GM19463 (cell line): Measurements from ENCODE around the gene ATOX1.
"Not testable (repeated sequence)": the region's sequence is repeated elsewhere in the genome, so short reads cannot be mapped to it uniquely, and the experiment has no call there.

Source experiments
- ATAC-seq: cut with Tn5 transposase; IDR thresholded peaks from one replicate; pipeline ENCODE4 v1.9.1; 2021; ENCODE audit warnings: mild to moderate bottlenecking, moderate library complexity; ENCODE audit not compliant: unreplicated experiment

The ATOX1 gene

DNA sequence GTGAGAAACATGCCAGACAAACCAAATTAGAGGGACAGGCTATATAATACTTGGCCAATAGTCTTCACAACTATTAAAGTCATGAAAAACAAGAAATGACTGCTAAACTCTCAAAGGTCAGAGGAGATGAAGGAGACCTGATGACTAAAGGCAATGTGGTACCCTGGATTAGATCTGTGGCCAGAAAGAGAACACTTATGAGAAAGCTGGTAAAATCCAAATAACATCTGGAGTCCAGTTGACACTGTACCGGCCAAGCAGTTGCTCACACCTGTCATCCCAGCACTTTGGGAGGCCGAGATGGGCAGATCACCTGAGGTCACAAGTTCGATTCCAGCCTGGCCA, 24.4 kb downstream of the ATOX1 start:
- ATAC-seq: no peak

DNA sequence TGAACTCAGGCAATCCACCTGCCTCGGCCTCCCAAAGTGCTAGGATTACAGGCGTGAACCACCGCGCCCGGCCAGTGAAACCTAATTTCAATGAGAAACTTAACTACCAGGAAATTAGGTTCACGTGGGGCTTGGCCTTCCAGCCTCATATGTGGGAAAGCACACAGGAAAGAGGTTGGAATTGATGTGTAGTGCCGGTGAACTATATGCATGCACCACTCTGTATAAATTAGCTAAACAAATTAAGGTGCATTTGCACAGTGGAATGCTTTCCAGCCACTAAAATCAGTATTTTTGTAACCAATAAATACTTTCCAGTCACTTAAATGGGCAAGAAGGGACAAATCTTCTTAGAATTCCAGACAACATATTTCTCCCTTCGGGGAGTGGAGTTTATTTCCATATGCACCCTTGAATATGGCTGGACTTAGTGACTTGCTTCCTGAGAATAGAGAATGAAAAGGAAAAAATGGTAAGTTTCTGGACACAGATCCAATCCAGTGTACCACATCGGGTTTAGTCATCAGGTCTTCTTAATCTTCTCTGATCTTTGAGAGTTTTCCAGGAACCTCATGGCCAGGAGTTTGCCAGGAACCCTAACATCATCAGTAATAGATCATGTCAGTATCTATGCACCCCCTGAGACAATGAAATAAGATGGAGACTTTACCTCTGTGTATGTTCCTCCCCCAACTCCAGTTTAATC, 24.9 kb downstream of the ATOX1 start:
- no peak for ATAC-seq

DNA sequence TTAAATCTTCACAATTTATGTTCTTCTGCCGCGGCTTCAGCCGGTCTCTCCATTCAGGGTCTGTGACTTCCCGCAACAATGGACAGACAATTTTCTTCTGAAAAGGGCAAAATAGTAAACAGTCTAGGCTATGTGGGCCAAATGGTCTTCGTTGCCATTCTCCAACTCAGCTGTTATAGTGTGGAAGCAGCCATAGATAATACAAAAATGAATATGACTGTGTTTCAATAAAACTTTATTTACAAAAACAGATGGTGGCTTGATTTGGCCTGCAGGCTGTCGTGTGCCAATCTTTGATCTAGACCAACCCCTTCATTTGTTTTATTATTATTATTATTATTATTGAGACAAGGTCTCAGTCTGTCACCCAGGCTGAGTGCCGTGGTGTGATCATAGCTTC, 28.1 kb downstream of the ATOX1 start:
- no peak for ATAC-seq

DNA sequence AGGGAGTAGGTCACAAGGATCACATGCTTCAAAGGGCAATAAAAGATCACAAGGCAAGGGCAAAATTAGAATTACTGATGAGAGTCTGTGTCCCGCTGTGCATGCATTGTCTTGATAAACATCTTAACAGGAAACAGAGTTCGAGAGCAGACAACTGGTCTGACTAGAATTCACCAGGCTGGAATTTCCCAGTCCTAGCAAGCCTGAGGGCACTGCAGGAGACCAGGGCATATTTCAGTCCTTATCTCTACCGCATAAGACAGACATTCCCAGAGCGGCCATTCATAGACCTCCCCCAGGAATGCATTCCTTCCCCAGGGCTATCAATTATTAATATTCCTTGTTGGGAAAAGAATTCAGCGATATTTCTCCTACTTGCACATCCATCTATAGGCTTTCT, 28.8 kb downstream of the ATOX1 start:
- not testable (repeated sequence) for ATAC-seq

DNA sequence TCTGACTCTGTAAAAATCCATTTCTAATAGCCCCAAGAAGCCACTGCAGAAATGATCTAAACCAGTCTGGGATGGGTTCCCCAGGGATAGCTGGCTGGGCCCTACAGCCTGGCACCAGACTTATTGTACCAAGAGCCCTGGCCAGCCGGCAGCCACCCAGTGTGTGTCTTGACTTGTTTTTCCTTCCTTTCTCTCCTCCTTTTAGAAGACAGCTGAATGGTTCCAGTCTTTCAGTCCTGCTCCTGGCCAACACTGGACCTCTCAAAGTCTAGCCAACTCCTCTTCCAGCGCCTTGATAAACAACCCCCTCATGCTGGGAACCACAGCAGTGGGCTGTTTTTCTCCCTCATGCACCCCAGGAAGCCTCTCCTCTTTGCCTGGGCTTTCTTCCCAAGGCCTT, 34.1 kb downstream of the ATOX1 start:
- no peak for ATAC-seq

DNA sequence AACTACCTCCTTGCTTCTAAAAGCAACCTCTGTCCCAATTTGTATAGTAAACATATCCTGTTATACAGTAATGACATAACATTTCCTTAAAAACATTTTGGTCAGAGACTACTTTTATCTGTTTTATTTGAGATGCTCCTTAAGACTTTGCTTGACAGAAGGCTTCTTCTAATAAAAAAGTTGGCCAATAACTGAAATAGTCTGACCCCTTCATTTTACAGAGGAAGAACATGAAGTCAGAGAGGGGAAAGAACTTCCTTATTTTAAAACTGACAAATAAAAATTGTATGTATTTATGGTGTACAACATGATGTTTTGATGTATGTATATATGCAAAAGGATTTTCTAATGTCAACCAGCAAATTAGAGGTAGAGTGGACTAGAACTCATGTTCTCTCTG, 35.9 kb downstream of the ATOX1 start:
- no peak for ATAC-seq

DNA sequence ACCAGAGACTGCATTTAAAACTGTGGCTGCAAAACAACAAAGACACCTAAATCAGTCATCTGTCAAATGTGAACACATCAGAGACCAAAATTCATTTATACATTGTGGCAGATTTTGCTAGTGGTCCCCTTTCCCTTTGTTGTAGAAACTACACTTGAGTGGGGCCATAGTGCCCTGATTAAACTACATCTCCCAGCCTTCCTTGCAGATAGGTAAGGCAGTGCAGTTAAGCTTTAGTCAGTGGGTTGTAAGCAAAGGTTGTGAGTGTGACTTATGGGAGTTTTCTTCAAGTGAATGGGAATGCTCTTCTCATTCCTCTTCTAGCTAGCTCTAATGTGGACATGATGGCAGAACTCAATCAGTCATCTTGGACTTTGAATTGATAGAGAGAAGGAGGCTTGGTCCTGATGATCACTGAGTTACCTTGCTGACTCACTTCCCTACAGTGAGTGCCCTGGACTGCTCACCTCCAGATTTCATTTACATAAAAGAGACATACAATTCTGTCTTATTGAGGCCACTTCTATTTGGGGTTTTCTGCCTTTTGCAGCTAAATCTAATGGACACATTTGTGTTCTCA, 36.5 kb downstream of the ATOX1 start:
- no peak for ATAC-seq

DNA sequence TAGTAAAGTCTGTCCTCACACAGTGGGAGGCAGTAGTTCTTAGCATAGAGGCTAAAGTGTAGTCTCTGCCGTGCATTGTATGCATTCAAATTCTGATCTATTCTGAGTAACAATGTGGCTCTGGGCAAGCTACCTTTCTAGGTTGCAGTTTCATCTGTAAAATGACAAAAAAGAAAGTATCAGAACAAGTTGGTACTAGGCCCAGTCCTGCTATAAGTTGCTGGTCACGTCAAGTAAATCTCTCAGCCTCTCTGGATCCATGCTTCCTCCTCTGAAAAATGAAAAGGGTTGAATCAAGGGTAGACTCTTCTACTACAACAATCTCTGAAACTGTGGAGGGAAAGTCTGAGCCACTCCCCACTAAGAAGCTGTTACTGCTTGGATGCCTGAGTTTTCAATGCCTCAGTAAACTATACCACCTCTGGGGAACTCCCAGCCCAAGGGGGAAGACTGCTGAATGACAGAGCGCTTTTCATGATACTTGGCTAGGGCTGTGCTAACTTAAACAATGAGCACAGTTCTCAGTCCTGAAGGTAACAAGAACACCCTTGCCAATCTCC, 37.3 kb downstream of the ATOX1 start:
- peak; percentile 84 for ATAC-seq

DNA sequence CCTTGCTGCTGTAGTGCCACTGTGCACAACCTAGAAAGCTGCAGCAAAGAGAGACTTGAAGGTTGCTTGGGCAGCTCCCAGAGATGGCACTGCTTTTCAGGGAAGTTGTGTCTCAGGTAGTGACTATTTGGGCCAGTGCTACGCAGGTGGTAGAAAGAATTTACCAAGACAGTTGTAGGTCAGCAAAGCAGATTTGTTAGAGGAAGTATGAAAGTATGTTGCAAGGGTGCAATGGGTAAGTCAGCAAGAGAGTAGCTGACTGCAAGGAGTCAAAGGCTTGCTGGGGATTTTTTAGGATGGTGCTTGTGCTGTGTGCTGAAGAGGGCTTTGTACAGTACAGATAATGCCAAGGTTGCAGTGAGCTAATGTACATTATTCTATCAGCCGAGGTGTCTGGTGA, 38.2 kb downstream of the ATOX1 start:
- ATAC-seq: no peak

DNA sequence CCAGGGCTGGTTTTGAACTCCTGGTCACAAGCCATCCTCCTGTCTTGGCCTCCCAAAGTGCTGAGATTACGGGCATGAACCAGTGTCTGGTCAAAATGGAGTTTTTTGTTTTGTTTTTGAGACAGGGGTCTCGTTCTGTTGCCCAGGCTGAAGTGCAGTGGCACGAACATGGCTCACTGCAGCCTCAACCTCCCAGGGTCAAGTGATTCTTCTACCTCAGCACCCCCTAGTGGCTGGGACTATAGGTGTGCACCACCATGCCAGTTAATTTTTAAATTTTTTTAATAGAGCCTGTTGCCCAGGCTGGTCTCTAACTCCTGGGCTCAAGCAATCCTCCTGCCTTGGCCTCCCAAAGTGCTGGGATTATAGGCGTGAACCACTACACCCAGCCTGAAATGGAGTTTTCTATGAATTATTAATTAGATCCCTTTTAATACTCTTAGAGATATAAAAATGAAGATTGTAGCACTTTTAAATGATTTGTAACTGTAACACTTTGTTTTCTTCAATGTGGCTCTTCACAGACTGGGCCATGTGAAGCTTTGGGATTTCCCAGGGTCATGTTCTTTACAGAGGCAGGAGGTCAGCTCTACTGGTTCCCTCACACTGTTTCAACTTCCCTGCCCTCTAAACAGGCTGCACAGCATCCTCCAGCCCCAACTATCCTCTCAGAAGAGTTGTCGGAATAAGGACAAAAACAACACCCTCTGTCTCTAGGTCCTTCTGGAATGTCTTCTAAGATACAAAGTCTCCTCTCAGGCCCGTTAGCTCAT, 39.0 kb downstream of the ATOX1 start:
- ATAC-seq: no peak

DNA sequence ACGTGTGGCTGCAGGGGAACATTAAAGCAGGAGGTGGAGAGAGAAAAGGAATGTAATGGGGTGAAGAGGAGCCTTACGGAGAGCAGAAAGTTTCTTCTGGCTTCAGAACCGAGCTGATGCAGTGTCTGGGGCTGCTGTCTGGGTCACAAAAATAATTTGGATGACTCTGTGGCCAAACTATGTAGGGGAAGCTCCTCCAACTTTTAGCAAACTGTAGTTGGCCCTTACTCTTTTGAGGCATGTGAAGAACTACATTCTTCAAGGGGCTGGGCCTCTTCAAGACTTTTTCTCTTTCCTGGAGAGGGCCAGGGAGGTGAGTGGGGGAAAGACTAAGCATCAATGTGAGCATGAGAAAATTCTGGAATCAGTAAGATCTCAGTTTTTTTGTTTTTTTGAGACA, 39.8 kb downstream of the ATOX1 start:
- ATAC-seq: no peak

DNA sequence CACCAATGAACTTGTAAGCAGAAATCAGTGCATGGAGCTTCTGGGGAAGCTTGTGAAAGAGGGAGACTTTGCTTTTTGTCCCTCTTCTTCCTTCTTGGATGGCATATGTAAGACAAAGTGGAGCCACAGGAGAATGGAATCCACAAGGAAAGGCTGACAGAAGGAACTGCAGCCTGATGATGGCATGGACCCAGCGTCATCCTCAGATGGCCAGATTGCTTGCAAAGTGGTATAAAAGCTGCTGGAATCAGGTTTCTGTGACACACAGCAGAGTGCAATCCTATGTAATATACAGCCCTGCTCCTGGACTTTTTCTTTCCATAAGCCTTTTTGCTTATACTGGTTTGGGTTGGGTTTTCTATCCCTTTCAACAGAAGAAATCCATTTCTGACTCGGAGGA, 40.3 kb downstream of the ATOX1 start:
- ATAC-seq: no peak

DNA sequence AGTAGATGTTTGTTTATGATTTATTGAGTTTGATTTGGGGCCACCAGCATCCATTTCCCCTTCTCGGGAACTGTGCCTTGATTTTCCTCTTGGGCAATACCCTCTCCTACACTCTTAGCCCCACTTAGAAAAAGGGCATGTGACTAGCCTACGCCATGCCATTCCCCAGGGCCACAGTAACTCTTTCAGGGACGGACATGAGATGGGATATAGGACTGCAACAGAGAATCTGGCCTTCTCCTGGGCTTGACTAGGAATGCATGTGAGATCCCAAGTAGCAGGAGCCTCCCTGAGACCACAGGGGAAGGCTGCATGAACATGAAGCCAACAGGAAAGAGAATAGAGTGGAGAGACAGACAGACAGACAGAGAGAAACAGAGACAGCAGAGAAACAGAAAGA, 41.0 kb downstream of the ATOX1 start:
- no peak for ATAC-seq

DNA sequence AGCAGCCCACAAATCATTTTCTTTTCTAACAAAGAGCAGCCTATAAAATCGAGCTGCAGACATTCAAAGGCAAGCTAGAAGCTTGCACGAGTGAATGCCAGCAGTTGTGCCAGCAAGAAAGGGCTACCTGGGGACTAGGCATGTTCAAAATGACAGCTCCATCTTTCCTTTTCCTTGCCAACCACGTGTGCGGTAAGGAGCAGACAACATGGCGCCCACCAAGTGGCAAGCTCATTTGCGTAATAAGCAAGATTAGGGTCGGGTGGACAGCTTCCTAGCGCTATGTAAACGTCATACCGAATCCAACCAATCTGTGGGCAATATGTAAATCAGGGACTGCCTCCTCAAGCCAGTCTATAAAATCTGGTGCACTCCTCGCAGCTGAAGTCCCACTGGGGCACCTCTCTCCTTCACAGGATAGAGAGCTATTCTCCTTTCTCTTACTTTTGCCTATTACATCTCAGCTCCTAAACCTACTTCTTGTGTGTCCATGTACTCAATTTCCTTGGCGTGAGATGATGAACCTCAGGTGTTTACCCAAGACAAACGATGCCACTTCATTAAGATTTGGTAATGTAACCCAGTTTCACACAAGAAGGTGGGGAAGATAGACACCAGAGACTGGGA, 49.2 kb downstream of the ATOX1 start:
- no peak for ATAC-seq

DNA sequence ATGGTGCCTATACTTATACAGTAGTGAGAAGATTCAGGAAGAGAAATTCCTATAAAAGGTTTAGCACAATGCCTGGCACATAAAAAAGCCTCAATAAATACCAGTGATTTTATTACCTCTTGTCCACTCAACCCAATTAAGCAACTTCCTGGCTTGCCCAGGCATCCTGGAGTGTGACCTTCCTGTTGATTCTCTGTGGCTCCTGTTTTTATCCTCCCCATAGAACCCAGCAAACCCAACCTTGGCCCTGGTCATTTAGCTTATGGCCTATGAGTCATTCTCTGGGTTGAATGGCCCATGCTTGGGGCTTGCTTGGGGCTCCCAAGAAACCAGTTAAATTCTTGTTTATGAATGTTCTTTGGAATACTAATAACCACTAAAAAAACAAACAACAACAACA, 50.3 kb downstream of the ATOX1 start:
- no peak for ATAC-seq

DNA sequence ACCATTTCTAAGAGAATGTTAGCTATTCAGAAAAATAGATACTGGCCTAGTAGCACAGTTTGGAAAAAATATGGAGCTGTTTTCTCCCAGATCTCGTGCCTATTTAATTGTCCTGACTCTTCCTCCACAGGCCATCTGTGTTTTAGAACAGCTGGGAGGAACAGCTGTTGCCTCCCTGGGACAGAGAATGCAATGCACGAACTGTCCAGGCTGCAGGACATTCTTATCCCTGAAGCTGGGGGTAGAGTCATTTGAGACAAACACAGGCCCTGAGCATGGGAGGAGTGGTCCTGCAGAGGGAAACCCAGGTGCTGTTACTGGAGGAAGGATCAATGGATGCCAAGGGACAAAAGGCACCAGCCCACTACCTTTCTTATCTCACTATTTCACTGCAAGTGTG, 50.9 kb downstream of the ATOX1 start:
- no peak for ATAC-seq

DNA sequence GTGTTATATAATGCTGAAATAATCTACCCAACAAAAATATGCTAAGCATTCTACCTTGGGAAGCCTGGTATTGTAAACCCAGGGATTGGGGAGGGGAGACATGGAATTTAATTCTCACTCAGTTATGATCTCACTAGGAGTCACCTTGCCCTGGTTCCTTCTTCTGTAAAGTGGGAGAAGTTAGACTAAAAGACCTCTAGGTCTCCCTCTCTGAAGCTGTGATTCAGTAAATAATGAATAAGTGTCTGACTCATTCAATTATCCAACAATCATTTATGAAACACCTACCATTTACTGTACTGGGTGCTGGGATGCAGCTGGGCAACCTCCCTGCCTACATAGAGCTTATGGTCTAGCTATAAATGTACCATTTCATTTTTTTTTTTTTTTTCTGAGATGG, 51.5 kb downstream of the ATOX1 start:
- ATAC-seq: no peak

DNA sequence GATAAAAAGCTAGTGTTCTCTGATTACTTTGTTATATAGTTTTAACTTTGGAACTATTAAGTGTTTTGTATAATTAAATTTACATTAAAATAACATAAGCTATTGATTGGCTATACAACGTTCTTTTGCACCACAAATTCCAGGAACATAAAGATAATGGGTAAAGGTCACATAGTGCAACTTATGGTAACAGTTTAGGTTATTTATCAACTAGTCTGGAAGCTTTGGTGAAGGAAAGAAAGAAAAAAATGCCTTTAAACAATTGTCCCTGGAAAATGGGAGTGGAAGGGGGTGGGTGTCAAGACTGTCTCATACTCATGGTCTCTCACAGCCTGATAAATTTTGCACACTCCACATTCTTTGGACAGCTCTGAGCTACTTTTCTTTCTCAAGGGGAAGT, 54.7 kb downstream of the ATOX1 start:
- no peak for ATAC-seq

DNA sequence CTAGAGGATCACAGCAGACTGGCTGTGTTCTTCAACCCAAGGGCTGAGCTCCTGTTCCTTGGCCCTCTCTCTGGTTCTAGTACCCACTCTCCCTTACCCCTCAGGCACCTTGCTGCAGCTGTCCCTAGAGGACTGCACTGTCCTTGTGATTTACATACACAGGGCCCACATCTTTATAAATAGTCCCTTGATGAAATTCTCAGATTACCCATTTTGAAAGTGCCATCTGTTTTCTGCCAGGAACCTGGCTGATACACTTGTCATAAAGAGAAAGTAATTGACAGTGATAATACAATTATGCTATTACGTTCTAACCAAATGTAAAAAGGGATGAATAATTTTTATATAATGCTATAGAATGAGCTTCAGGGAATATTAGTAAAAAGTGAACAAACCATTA, 55.2 kb downstream of the ATOX1 start:
- ATAC-seq: peak; percentile 94

DNA sequence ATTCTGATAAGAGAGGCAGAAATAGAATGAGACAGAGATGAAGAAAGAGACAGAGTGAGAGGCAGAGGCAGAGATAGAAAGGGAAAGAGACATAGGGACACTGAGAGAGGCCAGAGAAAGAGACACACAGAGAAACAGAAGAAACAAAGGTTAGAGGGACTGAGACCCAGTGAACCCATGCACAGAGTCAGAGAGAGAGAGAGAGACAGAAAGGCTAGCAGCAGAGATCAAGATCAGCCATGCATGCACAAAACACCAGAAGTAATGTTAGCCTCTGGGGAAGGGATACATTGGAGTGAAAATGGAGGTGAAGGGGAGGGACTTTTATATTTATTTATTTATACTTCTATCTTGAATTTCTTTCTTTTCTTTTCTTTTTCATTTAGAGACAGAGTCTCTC, 57.6 kb downstream of the ATOX1 start:
- peak; percentile 23 for ATAC-seq

DNA sequence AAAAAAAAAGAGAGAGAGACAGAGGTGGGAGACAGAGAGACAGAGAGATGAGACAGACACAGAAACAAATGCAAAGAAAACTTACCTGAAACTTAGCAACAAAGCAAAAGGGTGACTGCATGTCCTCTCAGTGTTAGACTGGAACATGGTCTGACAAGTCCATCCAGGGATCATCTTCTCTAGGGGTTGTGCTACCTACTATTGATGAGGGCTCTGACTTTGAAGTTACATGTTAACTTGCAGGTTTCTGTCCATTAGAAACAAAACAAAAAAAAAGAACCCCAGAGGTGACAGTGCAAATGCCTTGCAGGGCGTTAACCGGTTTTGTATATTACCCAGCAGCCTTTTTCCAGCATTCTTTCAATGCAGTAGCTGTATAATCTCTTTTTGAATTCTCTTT, 58.1 kb downstream of the ATOX1 start:
- no peak for ATAC-seq
